ENCODE data around the gene ZNF438. TPM values are rescaled to one million over a fixed set of nuclear protein-coding genes. Genes with fewer than 3 reads are reported as not detected.

Gene ZNF438
- total RNA-seq, 1 experiment from 2014 or later = 8.4 TPM

- no peak for TF ChIP-seq CTCF (IDR thresholded peaks at IDR 0.05; ENCODE audit: unreplicated experiment)
- H3K4me1 Mint-ChIP-seq (ENCODE audit: insufficient read depth, unreplicated experiment) = peaks cover 11% of the 10 kb centered on the region
- no peaks in the 10 kb centered on the region for H3K27me3 Mint-ChIP-seq (ENCODE audit: insufficient read depth, unreplicated experiment)
- POLR2A ChIA-PET = no interaction called here
- no peak overlapping the region for H3K27ac Mint-ChIP-seq (ENCODE audit: low read depth, unreplicated experiment)
- CTCF ChIA-PET = interaction anchor here (0.6 kb wide), 1 partner anchor 57 kb away, joined by 3 read pairs; the partner anchor contains the start of gene ZNF438
- no peaks in the 10 kb centered on the region for H3K9me3 Mint-ChIP-seq (ENCODE audit: unreplicated experiment)
- no peak overlapping the region for H3K4me3 Mint-ChIP-seq (ENCODE audit: unreplicated experiment)
- BruUV-seq (replicated peaks) = no TSS peak
- H3K36me3 Mint-ChIP-seq (ENCODE audit: insufficient read depth, unreplicated experiment) = no peaks in the 10 kb centered on the region
- intact Hi-C loops (cut with micrococcal nuclease) = no loop called here
- no peak for DNase-seq (ENCODE audit: unreplicated experiment)
Measured at GRCh38 chr10:30974773-30975415, 56.8 kb downstream of the ZNF438 start.

- Mint-ChIP-seq H3K4me3 (ENCODE audit: unreplicated experiment) (no peak overlapping the region), H3K27ac (ENCODE audit: low read depth, unreplicated experiment) (no peak overlapping the region), H3K36me3 (ENCODE audit: insufficient read depth, unreplicated experiment) (no peaks in the 10 kb centered on the region), H3K4me1 (ENCODE audit: insufficient read depth, unreplicated experiment) (peaks cover 8% of the 10 kb centered on the region), H3K9me3 (ENCODE audit: unreplicated experiment) (no peaks in the 10 kb centered on the region), H3K27me3 (ENCODE audit: insufficient read depth, unreplicated experiment) (no peaks in the 10 kb centered on the region)
- ChIA-PET CTCF (no interaction called here), POLR2A (no interaction called here)
- no peak for TF ChIP-seq CTCF (IDR thresholded peaks at IDR 0.05; ENCODE audit: unreplicated experiment)
- no TSS peak for BruUV-seq (replicated peaks)
- intact Hi-C loops (cut with micrococcal nuclease) = no loop called here
- DNase-seq (ENCODE audit: unreplicated experiment) = no peak
Measured at GRCh38 chr10:30974355-30974754, 57.3 kb downstream of the ZNF438 start.

GRCh38 chr10:30973737-30974136, 57.9 kb downstream of the ZNF438 start:
- H3K9me3 Mint-ChIP-seq (ENCODE audit: unreplicated experiment) = no peaks in the 10 kb centered on the region
- H3K27ac Mint-ChIP-seq (ENCODE audit: low read depth, unreplicated experiment) = no peak overlapping the region
- intact Hi-C loops (cut with micrococcal nuclease) = no loop called here
- DNase-seq (ENCODE audit: unreplicated experiment) = no peak
- ChIA-PET POLR2A (no interaction called here), CTCF (interaction anchor here (0.7 kb wide), 1 partner anchor 755 kb away, joined by 3 read pairs; no protein-coding TSS in a partner anchor)
- H3K36me3 Mint-ChIP-seq (ENCODE audit: insufficient read depth, unreplicated experiment) = no peaks in the 10 kb centered on the region
- no peak overlapping the region for H3K4me3 Mint-ChIP-seq (ENCODE audit: unreplicated experiment)
- no peaks in the 10 kb centered on the region for H3K27me3 Mint-ChIP-seq (ENCODE audit: insufficient read depth, unreplicated experiment)
- no TSS peak for BruUV-seq (replicated peaks)
- H3K4me1 Mint-ChIP-seq (ENCODE audit: insufficient read depth, unreplicated experiment) = peaks cover 8% of the 10 kb centered on the region
- TF ChIP-seq CTCF (IDR thresholded peaks at IDR 0.05; ENCODE audit: unreplicated experiment) = no peak

GRCh38 chr10:30970760-30971460, 60.8 kb downstream of the ZNF438 start:
- no peaks in the 10 kb centered on the region for H3K9me3 Mint-ChIP-seq (ENCODE audit: unreplicated experiment)
- no peaks in the 10 kb centered on the region for H3K27me3 Mint-ChIP-seq (ENCODE audit: insufficient read depth, unreplicated experiment)
- CTCF ChIA-PET = no interaction called here
- no peaks in the 10 kb centered on the region for H3K36me3 Mint-ChIP-seq (ENCODE audit: insufficient read depth, unreplicated experiment)
- DNase-seq (ENCODE audit: unreplicated experiment) = no peak
- POLR2A ChIA-PET = interaction anchor here (0.7 to 1.0 kb wide), 2 partner anchors 7 to 84 kb away, joined by 3 read pairs; no protein-coding TSS in a partner anchor
- no peak overlapping the region for H3K27ac Mint-ChIP-seq (ENCODE audit: low read depth, unreplicated experiment)
- peaks cover 8% of the 10 kb centered on the region for H3K4me1 Mint-ChIP-seq (ENCODE audit: insufficient read depth, unreplicated experiment)
- H3K4me3 Mint-ChIP-seq (ENCODE audit: unreplicated experiment) = no peak overlapping the region
- intact Hi-C loops (cut with micrococcal nuclease) = no loop called here
- BruUV-seq (replicated peaks) = no TSS peak
- no peak for TF ChIP-seq CTCF (IDR thresholded peaks at IDR 0.05; ENCODE audit: unreplicated experiment)
